ENCODE results near the gene DOK4.

DOK4 gene

DNA sequence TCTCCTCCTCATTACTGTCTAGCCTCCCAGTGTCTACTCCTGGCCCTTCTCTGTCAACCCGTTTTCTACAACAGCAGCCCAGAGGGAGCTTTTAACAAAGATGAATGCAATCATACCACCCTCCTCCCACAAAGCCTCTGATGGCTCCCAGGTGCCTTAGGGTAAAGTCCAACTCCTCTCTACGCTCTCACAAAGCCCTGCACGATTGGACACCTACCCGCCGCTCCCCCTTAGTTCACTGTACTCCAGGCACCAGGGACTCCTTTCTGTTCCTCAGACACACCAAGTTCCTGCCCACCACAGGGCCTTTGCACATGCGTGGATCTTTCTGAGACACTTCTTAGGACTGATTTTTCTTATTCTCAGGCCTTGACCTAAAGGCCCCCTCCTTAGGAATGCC, 32.6 kb upstream of the DOK4 start:
- DNase-seq, result no peak

DNA sequence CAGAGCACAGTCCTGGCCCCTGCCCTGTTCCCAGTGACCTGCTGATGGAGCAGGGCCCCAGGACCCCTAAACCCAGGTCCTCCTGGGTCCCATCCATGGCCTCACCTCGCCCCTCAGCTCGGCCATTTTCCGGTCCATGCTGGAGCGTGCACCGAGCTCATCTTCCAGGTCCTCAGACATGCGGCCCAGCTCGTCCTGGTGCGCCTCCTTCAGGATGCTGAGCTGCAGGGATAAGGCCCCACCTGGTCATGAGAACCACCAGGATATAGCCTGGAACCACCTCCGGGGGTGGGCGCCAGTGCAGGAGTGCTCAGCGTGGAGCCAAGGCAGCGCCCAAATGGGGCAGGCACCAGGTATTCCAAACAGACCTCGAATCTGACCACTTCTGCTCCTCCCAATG, 32.2 kb upstream of the DOK4 start:
- no peak for DNase-seq

DNA sequence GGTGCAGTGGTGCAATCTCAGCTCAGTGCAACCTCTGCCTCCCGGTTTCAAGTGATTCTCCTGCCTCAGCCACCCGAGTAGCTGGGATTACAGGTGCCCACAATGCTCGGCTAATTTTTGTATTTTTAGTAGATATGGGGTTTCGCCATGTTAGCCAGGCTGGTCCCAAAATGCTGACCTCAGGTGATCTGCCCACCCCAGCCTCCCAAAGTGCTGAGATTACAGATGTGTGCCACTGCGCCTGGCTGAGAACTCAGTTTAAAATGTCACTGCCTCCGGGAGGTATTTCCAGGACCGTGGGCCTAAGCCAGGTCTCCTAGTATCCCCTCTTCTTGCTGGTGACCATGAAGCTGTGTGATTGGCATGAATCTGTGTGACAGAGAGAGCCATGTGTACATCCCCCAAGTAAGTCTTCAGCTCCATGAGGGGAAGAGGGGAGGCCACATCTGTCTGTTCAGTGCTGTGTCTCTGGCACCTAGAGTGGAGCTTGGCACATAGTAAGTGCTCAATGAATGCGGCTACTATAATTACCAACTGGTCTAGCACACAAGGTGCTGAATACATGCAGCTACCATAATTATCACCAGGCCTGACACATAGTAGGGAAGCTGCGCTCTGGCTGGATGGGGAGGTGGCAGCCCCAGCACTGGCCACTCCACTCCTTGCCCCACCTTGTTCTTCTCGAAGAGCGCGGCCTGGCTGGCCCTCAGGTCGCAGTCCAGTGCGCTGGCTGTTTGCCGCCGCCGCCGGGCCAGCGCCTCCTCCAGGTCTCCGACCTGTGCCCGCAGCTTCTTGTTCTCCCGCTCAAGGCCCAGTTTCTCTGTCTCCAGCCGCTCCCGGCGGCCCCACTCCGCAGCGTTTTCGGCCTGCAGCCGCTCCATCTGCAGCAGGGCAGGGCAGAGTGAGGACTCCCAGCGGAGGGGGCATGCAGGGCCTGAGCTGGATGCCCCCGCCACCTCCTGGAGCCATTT, 31.4 kb upstream of the DOK4 start:
- DNase-seq, result no peak

DNA sequence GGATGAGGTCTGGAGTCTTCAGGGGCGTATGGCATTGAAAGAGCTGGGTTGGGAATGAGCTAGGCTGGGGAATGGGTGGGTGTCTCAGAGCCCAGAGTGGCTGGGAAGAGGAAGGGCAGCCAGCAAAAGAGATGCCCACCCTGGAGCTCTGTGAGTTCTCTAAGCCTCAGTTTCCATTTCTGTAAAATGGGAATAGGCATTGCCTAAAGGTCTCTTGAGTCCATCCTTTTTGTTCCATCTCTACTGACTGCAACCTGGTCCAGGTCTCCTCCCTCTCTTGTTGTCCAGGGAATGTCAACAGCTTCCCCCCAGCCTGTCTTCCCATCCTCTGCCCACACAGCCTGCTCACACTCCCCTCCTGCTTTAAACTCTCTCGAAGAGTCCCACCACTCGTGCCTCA, 30.5 kb upstream of the DOK4 start:
- no peak for DNase-seq

DNA sequence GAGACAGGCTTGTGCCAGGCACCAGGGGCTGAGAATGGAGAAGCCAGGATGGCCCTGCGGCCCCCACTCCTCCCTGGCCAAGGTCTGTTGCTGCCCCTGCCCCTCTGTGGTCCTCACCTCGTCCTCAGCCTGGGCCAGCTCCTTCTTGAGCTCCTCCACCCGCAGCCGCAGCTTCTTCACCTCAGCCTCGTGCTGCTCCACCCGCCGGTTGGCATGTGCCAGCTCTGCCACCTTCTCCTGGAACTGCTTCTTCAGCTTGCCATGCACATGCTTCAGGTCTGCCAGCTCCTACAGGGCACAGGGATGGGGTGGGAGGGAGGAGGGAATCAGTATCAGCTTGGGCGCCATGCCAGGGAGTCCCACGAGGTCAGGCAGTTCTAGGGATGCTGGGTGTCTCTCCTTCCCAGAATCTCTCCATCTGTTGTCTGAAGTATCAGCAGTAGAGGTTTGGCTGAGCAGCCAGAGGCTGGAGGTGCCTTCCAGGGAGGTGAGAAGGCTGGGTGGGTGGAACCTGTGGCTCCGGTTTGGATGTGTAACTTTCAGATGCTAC, 30.0 kb upstream of the DOK4 start:
- DNase-seq, result no peak

DNA sequence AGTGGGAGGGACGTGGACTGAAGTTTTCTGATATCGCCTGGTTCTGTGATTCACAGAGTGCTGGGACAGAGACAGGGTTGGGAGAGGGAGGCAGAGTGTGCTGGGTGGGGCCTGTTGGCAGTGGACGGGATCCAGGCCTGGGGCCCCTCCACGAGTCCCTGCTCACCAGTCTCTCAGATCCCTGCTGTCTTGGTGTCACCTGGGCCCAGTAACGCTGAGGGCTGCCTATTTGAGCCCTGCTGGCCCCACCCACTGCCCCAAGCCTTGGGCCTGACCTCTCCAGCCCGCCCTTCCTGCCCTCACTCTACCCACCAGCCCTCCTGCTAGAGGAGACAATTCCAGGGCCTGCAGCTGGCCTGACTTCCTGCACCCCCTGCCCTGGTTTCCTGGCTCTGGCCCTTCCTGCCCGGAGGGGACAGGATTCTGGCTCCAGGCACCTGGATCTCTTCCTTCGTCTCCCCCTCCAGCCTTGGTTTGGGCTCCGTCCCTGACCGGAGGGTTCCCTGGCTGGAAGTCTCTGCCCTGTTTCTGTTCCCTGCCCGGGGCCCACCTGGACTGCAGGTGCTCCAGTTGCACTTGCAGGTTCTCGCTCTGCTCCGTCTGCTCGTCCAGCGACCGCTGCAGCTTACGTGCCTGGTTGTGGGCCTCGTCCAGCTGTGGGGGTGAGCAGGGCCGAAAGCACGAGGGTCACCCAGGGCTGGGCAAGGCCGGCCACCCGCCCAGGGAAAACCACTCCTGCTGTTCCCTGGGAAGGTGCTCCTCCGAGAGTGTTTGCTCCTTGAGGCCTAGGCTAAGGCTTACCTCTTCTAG, 28.7 kb upstream of the DOK4 start:
- no peak for DNase-seq

DNA sequence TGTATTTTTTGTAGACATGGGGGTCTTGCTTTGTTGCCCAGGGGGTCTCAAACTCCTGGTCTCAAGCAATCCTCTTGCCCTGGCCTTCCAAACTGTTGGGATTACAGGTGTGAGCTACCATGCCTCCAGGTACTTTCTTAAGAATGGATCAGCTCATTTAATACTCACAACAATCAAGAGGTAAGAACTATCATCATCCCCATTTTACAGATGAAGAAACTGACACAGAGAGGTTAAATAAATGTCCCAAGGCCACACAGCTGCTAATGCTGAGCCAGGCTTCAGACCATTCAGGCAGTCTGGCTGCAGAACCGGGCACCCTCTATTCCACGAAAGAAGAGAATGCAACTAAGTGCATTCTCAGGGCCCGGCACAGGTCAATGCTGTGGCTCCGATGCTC, 28.1 kb upstream of the DOK4 start:
- no peak for DNase-seq

DNA sequence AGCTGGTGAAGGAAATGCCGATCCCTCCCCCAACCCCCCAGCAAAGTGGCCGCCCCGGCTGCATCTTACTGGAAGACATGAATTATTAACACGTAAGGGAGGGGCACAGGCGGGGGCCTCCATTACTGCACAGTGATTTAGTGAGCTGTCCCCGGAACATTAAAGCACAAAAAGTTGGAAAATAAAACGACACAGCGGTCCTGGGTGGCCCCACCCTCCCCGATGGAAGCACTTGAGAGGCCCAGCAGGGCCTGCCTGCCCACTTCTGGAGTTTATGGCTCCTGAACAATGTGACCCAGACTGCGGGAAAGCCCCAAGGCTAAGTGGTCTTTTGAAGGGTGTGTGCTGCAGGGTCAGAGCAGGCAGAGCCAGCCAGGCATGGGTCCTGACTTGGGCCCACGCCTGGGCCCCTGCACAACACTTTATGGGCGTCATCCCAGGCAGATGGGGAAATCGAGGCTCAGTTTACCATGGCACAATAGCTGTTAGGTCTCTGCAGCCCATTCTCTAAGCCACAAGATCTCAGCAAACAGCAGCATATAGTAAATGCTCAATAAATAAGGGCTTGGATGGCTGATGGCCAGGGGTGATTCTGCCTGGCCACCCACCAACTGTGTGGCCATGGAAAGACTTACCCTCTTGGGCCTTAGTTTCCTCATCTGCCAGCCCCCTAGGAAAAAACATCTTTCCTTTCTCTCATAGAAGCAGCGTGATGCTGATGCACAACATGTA, 27.2 kb upstream of the DOK4 start:
- DNase-seq, result no peak

DNA sequence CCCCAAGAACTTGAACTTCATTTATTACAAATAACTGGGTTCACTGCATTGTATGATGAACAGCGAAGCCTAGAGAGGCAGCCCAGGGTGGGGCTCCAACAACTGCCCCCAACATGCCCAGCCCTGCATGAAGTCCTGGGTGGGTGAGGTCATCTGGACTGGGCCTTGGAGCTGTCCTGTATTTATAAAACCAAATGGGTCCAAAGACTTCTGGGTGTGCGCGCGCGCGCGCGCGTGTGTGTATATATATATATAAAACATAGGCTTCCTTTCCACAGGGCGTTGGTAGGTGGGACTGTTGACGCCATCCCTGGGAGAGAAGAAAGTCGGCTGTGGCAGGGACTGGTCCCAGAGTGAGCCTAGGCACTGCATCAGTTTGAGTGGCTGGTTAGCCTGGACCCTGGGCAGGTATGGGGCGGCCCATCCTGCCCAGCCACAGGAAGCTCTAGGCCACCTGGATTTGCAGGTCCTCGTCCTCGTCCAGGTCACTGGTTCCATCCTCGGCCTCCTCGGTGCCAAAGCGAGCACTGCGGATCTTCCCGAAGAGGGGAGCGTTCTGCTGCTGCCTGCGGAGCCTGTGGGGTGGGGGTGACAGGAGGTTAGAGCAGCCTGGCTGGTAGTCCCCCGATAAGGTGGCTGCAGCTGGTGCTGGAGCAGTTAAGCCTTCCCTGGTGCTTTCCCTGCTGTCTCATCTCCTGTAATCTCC, 26.2 kb upstream of the DOK4 start:
- DNase-seq, result no peak

DNA sequence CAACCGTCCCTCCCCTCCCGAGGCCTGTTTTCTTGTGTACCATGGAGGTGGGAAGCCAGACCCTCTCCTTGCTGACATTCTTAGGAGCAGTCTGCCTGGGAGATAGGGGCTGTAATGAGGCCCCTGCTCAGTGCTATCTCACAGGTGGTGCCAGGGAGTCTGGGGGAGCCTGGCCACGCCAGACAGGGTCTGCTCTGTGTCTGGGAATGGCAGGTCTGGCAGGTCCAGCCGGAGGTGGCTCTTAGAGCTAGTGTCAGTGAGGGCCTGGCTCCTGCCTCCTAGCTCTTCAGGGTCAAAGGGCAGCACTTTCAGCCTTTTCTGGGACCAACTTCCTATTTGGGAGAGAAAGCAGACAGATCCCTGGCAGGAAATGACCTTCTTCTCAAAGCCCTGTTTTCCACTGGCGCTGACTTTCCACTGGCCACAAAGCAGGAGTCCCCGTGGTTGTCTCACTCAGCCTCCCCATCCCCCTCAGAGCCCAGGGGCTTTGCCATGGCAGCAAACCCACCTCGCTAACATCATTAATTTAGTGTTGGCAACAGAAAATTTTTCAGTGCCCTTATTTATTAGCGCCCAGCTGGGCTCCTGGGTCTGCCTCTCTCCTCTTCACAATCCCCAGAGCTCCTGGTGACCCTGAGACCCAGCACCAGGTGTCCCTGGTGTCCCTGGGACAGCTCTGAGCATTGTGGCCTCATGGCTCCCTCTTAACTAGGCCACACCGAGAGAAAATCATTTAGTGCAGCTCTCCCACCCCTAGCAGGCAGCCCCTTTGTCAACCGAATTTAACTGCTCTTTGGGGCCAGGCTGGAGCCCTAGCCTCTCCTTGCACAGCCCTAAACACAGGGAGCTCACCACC, 24.0 kb upstream of the DOK4 start:
- no peak for DNase-seq

DNA sequence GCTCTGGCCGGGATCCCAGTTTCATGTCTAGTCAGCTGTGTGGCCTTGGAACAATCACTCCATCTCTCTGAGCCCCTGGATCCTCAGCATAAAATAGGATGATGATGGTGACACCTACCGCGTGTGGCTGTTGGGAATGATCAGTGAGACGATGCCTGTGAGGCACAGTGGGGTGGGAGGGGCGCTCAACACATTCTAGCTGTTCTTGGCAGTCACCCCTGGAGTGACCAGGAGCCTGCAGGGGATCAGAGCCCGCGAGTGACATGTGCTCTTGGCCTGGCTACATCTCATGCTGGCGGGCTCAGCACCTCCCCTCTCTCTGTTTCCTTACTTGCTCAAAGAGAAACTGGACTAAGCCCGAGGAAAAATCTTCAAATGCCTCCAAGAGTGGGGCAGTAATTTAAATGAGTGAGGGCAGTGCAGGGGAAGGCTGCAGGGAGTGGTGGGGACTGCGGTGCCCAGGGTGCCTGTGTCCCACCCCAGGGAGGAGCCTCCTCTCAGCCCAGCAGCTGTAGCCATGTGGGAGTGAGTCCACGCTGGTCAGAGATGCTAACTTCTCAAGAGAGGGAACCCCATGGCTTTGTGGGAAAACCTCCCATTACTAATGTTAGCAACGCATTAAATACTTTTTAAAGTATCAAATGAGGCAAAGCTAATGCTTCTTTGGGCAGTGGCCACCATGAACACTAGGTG, 23.1 kb upstream of the DOK4 start:
- DNase-seq, result no peak

DNA sequence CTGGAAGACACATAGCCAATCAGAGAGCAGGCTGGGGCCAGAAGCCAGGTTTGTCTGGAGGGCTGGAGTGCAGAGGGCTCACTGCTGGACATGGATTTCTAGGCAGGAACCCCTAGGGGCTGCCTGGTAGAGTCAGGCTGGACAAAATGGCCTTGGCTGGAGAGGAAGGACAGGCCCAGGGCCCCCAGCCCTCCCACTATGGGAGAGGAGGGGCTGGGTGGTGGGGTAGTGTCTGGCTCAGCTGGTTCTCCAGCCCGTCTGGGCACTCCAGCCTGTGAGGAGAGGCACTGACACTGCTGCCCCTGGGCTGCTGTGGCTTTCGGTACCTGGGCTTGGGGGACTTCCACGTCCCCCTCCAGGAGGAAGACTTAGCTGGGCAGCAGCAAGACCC, 21.7 kb upstream of the DOK4 start:
- DNase-seq, result no peak

DNA sequence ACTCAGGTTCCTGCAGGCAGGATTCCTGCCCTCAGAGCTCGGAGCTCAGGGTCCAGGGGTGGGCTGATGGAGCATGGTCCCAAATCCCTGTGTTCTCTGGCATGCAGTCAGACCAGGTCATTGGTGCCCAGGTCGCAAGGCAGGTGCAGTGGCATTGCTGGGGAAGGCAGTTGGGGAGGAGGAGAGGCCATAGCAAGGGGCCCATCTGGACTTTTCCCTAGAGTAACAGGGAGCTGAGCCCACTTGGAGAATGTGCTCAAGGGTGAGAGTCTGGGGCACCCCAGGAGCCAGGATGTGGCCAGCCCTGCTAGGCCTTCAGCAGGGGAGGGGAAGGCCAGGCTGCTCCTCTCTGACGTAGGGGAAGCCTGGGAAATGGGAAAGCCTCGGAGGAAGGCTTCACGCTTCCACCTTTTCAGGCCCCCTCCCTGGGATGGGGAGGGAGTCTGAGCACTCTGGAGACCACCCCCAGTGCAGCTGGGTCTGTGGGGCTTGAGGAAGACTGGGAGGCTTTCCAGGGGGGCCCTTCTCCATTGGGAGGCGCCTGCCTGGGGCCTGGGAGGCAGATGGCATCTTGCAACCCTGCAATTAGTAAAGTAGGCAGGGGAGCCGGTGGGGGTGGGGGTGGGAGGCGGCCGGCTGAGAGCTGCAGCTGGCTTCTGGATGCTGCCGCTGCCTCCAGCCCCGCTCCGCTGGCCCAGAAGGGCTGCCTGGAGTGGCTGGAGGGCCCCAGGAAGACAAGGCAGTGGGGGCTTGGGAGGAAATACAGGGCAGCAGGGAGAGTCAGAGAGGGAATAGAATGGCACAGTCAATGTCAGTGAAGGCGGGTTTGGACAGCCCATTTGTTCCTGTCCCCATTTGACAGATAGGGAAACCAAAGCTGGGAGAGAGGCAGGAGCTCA, 21.1 kb upstream of the DOK4 start:
- DNase-seq, result no peak

DNA sequence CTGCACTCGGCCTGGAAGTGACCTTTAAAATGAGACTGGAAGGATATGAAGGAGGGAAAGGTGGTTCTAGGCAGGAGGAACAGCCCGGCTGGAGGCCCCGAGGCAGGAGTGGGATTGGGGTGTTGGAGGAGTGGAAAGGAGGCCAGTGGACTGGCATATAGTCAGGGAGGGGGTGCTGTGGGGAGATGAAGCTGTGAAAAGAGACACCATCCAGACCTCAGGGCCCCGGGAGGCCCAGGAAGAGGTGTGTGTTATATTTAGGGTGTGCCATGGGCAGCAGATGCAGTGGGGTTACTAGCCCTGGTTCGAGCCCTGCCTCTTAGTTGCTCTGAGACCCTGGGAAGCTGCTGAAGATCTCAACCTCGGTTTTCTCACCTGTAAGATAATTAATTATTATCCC, 18.9 kb upstream of the DOK4 start:
- DNase-seq, result no peak

DNA sequence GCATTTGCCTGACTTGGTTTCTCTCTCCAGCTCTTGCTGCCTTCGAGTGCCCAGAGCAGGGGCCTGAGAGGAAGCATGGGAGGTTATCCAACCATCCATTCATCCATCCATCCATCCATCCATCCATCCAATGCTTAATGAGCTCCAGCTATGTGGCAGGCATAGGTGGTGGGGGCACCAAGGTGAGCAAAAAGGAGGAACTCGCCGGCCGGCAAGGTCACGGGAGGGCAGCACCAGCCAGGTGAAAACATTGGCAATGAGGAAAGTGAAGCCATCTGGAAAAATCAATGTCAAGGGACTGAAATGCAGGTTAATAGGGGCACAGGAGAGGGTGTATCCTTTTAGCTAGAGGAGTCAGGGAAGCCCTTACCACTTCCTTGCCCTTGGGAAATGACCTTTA, 18.2 kb upstream of the DOK4 start:
- DNase-seq, result no peak

DNA sequence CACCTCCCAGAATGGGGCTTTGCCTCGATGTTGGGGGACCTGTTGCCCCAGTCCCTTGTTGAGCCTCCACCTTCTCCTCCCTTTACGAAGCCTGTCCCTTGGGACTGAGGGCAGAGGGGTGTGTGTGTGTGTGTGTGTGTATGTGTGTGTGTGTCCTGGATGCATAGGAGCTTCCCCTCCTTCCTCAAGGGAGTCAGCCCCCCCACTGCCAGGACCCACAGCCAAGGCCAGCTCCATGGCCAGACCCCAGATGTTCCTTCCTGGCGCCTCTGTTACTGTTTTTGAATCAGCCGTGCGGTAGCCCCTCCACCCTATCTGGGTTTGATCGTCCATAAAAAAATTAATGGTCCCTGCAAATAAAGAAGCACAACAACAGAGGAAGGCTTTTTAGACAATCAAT, 17.7 kb upstream of the DOK4 start:
- no peak for DNase-seq

DNA sequence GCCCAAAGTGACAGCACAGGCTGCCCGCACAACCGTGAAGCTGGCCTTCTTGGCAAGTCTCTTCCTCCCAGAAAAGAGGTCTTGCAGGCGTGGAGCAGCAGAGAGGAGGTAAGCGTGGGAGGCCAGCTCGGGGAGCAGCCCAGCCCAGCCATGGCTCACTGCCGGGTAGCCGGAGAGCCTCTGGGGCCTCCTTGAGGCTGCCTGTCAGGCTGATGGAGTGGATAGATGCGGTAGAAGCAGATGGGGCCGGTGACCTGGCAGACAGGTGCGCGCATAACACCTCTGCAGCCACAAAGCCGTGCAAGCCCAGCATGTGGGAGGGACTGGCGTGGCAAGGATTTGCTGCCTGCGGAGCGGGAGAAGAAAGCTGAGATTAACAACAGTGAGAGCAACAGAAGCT, 17.1 kb upstream of the DOK4 start:
- no peak for DNase-seq

DNA sequence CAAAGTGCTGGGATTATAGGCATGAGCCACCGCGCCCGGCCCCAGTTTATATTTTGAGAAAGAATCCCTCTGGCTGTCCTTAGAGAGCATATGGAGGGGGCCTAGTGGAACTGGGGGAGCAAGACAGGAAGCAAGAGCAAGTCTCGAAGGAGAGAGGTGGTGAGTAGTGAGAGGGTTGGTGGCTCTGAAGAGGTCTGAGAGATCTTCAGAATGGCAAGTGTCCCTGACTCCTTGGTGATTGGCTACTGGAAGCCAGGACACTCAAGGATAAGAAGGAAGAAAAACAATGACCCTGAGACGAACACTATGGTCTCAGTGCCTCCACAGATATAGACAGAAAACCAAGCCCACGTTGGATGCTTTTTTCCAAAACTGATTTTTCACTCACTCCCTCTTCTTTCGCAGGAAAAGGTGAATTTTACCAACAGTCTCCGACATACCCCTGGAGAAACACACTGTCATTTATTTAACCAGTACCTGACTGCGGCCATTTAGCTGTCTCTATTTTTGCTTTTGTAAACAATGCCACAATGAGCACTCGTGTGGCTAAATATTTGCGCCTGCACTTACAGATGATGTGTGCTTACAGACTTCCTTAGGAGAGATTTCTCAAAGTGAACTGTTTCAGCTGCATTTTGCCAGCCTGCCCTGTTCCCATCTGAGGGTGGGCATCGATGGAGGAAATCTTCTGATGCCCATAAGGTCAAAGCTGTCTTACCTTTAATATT, 15.9 kb upstream of the DOK4 start:
- DNase-seq, result no peak

DNA sequence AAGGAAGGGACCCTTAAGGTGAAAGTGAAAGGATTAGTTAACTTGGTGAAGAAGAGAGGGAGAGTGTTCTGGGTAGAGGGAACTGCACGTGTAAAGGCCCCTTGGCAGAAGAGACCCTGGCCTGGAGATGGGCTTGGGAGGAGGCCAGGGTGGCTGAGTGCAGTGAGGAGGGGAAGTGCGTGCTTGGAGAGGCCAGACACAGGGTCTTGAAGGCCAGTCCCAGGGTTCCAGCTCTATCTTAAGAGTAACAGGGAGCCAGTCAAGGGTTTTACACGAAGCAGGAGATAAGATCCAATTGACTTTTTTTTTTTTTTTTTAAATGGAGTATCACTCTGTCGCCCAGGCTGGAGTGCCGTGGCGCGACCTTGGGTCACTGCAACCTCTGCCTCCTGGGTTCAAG, 15.2 kb upstream of the DOK4 start:
- DNase-seq, result no peak

Data from activated CD4-positive, alpha-beta T cell treated with anti-CD3 and anti-CD28 coated beads, Interleukin-2, amount 50 U/mL, for 48 hours (primary cell).